Measurements from ENCODE around the gene FOXP1.
"Not testable (repeated sequence)": the region's sequence is repeated elsewhere in the genome, so short reads cannot be mapped to it uniquely, and the experiment has no call there.

FOXP1 gene

GRCh38 chr3:71451060-71451459 is 132.5 kb downstream of the FOXP1 start:
- DNase-seq (ENCODE audit: low read depth): no peak

- DNase-seq (ENCODE audit: low read depth): no peak
These were observed 133.4 kb downstream of the FOXP1 start for GRCh38 chr3:71450162-71450561.

GRCh38 chr3:71447803-71448202 is 135.7 kb downstream of the FOXP1 start:
- no peak for DNase-seq (ENCODE audit: low read depth)

- no peak for DNase-seq (ENCODE audit: low read depth)
These were observed 136.3 kb downstream of the FOXP1 start for GRCh38 chr3:71447197-71447596.

DNA sequence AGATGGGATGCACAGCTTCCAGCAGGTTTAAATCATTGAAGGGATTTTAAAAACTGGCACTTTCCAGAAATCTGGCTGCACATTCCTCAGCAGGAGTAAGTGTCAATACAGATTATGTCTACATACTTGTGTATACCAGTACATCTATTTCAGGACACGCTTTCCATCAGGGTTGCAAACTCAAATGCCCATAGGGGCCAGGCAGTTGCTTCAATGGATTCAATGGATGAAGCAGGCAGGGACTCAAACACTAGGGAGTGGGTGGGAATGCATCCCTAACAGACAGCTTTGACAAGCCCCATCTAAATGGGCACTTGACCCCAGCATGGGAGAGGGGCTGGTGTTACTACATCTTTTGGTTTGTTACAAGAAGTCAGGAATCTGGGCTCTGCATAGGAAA is 136.8 kb downstream of the FOXP1 start:
- DNase-seq (ENCODE audit: low read depth): no peak

DNA sequence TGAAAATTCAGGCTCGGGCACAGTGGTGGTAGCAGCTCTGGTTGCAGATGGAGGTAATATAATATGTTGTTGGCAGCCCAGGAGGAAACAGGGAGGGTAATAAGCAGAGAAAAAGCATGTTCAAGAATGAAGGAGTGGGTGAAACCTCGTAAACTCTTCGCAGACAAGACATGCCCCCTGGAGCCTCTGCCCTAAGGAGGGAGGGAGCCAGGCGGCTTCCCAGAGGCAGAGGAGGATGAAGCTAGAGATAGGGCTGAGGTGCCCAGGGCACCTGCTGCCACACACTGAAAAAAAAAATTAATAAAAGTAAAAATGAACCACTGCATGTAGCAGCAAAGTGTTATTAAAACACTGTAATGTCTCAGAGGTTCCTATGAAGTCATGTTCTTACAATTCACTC is 137.3 kb downstream of the FOXP1 start:
- no peak for DNase-seq (ENCODE audit: low read depth)

- DNase-seq (ENCODE audit: low read depth): no peak
These were observed 138.7 kb downstream of the FOXP1 start for GRCh38 chr3:71444861-71445259.

DNA sequence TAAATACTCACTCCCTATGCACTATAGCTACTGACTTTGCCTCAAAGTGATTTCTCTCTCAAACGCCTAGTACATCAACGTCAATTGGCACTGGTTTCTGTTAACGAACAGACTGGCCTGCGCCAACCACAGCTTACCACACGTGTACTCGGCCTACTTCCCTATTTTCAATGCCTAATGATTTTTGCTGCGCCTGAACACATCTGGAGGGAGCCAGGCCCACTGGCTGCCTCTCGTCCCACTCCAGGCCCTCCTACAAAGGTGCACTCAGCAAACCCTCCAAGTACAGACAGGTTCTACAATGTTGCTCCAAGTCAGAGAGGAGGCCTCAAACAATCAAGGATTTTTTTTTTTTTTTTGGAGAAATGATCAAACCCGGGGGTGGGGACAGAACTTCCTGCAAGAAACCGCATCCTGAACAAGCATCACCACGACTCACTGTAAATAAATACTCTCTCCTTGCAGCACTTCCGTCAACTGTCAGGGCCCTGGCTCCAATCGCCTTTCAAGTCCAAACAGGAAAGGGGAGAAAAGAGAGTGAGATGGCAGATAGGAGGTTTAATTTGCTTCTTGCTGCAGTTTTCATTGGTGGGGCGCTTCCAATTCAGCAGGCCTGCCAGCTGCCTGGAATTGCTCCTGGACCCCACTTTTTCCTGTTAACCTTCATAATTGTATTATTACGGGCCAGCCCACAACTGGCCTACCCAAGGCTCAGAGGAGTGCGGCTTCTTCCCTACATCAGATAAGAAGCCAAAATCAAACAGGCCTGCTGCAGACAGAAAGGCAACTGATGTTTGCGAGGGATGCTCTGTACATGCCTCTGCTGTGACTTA is 139.3 kb downstream of the FOXP1 start:
- DNase-seq (ENCODE audit: low read depth): no peak

DNA sequence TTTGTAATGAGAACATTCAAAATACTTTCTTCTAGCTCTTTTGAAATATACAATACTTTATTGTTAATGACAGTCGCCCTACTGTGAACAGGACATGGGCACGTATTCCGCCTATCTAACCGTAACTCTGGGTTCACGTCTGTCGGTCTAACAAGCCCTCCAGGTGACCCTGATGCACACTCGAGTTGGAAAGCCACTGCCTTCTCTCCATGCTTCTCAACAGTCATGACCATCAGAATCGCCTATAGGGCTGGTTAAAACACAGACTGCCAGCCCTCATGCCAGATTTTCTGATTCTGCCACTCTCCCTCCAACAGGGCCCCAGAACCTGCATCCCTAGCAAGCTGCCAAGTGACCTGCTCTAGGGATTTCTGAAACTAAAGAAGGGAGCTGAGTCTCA is 140.2 kb downstream of the FOXP1 start:
- no peak for DNase-seq (ENCODE audit: low read depth)

GRCh38 chr3:71442652-71443042 is 140.9 kb downstream of the FOXP1 start:
- DNase-seq (ENCODE audit: low read depth): no peak

DNA sequence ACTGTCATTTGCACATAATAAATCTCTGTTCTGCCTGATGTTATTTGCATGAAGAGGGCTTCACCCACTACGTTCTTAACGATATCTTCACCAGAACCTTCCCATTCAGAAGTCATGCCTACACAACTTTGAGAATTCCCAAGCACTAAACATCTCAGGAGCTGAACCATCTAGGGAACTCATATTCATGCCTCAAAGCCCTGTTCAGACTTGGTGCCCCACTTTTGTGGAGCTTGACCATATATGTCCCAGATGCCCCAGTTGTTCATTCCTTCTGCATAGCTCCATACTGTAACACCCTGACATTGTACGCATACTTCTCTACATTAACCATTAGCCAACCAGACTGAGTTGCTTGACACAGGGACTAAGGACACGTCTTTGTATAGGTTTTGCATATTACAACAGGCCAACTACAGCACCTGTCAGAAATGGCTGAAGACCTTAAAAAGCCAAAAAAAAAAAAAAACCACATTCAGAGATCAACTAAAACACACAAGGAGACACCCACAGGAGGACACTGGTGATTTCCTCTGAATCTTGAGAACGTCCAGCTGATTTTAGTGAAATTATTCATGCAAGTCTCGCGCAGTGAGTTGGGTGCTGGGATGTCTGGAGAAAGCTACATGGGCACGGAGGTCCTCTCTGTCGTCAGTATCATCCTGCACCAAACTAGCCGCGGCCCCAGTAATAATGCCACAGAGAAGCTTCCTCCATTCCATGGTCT is 141.4 kb downstream of the FOXP1 start:
- no peak for DNase-seq (ENCODE audit: low read depth)

DNA sequence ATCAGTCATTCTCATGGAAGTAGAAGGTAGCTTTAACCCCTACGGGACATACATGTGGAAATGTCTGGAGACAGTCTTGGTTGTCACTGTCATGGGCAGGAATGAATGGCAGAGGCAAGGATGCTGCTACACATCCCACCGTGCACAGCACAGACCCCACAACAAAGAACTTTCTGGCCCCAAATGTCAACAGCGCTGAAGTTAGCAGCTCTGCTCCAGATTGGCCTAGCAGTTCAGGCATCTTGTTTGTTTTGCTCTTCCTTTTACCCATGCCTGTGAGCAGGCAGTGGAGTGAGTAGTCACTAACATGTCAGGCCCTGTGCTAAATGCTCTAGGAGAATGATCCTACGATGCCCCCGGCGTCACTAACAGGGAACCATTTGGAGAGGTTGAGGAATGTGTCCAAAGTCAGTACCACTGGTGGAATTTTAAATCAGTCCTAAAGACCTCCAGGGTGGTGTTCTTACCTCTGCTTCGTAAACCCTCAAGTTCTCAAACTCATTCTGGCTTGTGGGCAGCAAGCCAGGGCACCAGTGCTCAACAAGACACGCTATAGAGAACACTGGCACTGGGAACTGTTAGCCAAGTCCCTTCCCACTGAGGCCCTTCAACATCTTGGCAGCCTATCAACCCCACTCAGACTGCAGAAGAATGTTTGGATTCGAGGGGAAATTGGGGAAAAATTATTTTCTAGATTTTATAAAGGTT is 142.2 kb downstream of the FOXP1 start:
- DNase-seq (ENCODE audit: low read depth): no peak

GRCh38 chr3:71438904-71439303 is 144.6 kb downstream of the FOXP1 start:
- no peak for DNase-seq (ENCODE audit: low read depth)

GRCh38 chr3:71438071-71438685 is 145.3 kb downstream of the FOXP1 start:
- no peak for DNase-seq (ENCODE audit: low read depth)

- DNase-seq (ENCODE audit: low read depth): peak; percentile 16
These were observed 147.2 kb downstream of the FOXP1 start for GRCh38 chr3:71436337-71436736.

GRCh38 chr3:71435836-71436235 is 147.7 kb downstream of the FOXP1 start:
- DNase-seq (ENCODE audit: low read depth): not testable (repeated sequence)

DNA sequence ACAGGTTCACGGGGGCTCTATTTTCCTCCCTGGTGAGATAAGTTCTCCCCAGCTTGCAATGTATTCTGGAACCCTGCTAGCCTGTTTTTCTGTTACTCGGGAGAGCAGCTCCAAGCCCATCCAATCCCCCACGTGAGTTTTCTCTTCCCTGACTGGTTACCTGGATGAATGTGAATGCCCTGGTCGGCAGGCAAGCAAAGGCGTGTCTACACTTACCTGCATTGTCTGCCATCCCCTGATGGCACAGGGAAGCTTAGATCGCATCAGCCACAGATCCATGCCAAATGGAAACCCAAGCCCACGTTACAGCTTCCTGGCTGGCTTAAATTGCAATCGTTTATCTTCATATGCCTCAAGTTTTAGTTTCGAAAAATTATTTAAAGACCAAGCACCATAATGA is 149.9 kb downstream of the FOXP1 start:
- DNase-seq (ENCODE audit: low read depth): no peak

DNA sequence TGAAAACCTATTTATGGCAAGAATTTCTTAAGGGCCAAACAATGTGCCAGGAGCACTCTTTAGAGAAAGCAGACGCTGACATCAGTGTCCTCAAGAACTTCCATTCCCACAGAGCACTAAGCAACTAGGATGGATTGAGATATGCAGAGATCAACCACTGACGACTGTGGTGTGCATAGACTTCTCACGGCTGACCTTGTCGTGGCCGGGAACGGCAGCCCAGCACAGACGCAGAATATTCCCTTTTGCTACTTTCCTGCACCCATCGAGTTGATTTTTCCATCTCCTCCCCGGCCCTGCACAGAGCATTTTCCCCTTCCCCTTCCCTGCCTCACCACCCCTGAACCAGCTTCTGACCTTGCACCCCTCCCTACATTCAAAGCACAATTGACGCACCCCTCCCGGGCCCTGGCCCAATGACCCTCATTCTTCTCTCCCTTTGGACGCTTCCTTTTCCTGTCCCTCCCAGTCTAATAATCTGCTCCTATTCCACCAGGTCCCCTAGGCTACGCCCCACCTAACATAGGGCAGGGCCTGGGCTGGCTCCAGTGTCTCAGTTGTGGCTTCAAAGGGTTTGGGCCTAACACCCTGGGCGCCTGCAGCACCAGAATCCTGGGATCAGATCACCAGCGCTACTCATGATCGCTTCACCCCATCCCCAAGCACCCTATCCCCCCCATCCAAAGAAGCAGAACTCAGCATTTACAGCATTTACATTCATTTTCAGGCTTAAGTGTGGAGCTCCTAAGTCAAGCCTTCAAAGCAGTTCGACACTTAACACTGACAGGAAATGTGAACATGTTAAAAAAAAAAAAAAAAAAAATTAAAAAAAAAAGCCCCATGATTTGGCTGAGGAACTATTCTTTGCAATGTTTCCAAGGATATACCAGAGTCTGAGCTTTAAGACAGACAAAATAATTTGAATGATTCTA is 151.2 kb downstream of the FOXP1 start:
- DNase-seq (ENCODE audit: low read depth): no peak

GRCh38 chr3:71430941-71431552 is 152.5 kb downstream of the FOXP1 start:
- no peak for DNase-seq (ENCODE audit: low read depth)

DNA sequence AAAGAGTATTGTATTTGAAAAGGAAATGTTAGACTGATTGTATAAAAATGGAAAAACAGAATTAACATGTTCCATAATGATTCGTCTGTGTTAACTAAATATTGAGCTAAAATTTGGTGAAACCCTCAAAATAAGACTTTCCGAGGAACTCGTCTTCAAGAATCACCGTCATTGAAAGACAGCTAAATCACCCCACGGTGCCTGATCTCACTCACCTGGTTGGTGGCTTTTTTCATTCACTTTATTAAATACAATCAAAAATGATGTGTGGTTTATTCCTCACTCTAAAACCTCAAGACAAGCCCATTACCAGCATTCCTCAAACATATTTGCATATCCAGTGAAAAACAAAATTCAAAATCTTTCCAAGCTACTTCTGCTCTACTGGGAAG is 153.9 kb downstream of the FOXP1 start:
- no peak for DNase-seq (ENCODE audit: low read depth)

All from stromal cell of bone marrow (primary cell).